ENCODE data around the gene SORCS3. TPM values are rescaled to one million over a fixed set of nuclear protein-coding genes. Genes with fewer than 3 reads are reported as not detected.

The SORCS3 gene
- total RNA-seq, 2 experiments from 2014 or later, result 1.7 to 2.1 TPM

DNA sequence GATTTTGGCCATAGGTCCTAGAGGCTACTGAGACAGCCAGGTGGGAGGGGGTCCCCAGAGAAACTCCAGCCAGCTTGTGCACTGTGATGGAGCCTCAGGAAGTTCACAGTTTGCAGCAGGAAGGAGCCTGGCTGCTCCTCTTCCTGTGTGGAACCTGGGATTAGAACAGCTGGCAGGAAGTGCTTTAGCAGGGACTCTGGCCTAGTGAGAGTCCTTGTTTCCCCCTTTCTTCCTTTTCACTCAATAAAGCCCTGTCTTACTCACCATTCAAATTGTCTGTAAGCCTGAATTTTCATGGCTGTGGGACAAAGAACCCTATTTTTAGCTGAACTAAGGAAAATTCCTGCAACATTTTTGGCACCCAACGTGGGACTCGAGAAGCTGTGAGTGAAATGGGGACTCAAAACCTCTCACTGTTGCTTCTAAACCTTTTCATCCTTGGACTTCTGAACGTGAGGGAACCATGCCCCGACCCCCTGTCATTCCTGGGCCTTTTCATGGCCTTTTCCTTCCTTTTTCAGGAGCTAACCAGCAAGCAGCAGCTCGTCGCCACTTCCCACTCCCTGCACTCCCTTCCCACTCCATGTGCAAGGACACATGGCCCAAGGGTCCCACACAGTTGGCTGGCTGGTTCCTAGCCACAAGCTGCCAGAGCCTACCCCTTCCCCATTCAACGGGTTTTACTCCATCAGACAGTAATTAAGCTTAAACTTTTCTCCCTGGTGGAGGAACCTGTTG is 32.8 kb upstream of the SORCS3 start:
- no peak overlapping the region for H3K4me3 ChIP-seq (ENCODE audit: low read length)
- Mint-ChIP-seq H3K4me3 (no peak overlapping the region), H3K27me3 (peaks cover 4% of the 10 kb centered on the region), H3K27ac (no peak overlapping the region), H3K36me3 (ENCODE audit: low read depth) (no peaks in the 10 kb centered on the region), H3K9me3 (peaks cover 2% of the 10 kb centered on the region), H3K4me1 (ENCODE audit: low read depth) (no peaks in the 10 kb centered on the region)
- no peaks in the 10 kb centered on the region for H3K4me1 ChIP-seq (ENCODE audit: insufficient read depth, low read length)
- intact Hi-C loops (cut with DNase I, micrococcal nuclease), result no loop called here
- H3K27ac ChIP-seq (ENCODE audit: low read depth in 1 of 2, low read length in 2 of 2), result no peak overlapping the region
- ATAC-seq (ENCODE audit: poor library complexity), result no peak
- no peak for DNase-seq
- CTCF ChIA-PET, result no interaction called here
- POLR2A ChIA-PET, result interaction anchor here (0.5 kb wide), 1 partner anchor 41 kb away, joined by 3 read pairs; no protein-coding TSS in a partner anchor
- TF ChIP-seq, protein P1, sequence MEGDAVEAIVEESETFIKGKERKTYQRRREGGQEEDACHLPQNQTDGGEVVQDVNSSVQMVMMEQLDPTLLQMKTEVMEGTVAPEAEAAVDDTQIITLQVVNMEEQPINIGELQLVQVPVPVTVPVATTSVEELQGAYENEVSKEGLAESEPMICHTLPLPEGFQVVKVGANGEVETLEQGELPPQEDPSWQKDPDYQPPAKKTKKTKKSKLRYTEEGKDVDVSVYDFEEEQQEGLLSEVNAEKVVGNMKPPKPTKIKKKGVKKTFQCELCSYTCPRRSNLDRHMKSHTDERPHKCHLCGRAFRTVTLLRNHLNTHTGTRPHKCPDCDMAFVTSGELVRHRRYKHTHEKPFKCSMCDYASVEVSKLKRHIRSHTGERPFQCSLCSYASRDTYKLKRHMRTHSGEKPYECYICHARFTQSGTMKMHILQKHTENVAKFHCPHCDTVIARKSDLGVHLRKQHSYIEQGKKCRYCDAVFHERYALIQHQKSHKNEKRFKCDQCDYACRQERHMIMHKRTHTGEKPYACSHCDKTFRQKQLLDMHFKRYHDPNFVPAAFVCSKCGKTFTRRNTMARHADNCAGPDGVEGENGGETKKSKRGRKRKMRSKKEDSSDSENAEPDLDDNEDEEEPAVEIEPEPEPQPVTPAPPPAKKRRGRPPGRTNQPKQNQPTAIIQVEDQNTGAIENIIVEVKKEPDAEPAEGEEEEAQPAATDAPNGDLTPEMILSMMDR (IDR thresholded peaks at IDR 0.05), result no peak
- no peaks in the 10 kb centered on the region for H3K36me3 ChIP-seq (ENCODE audit: insufficient read depth, low read length)
- peaks cover 8 to 11% of the 10 kb centered on the region in 2 experiments for H3K9me3 ChIP-seq (ENCODE audit: control insufficient read depth in 1 of 2, insufficient read depth in 1 of 2, low read length in 2 of 2)
- H3K27me3 ChIP-seq (ENCODE audit: control insufficient read depth in 1 of 2, insufficient read depth in 2 of 2, low read length in 2 of 2), result peaks cover 0 to 3% of the 10 kb centered on the region in 2 experiments

DNA sequence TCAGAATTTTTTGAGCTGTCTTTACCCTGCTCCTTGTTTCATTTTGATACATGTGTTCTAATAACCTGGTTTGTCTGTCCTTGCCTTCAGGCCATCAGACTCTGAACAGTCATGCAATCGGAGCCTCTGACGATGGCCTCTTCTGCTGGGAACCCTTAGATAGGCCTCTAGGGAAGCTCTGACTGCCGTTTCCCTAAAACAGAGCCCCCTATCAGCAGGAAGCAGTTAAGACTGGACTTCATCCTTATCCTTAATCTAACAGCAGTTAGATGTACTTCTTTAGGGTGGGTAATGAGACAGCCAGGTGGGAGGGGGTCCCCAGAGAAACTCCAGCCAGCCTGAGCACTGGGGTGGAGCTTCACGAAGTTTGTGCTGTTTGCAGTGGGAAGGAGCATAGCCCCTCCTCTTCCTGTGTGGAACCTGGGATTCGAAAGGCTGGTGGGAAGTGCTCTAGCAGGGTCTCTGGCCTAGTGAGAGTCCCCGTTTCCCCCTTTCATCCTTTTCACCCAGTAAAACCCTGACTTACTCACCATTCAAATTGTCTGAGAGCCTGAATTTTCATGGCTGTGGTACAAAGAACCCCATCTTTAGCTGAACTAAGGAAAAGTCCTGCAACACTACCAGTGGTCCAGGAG is 28.4 kb upstream of the SORCS3 start:
- Histone ChIP-seq H3K4me3 (ENCODE audit: low read length) (no peak overlapping the region), H3K27me3 (ENCODE audit: control insufficient read depth in 1 of 2, insufficient read depth in 2 of 2, low read length in 2 of 2) (peaks cover 0 to 8% of the 10 kb centered on the region in 2 experiments), H3K9me3 (ENCODE audit: control insufficient read depth in 1 of 2, insufficient read depth in 1 of 2, low read length in 2 of 2) (peaks cover 8 to 11% of the 10 kb centered on the region in 2 experiments), H3K36me3 (ENCODE audit: insufficient read depth, low read length) (no peaks in the 10 kb centered on the region), H3K4me1 (ENCODE audit: insufficient read depth, low read length) (no peaks in the 10 kb centered on the region), H3K27ac (ENCODE audit: low read depth in 1 of 2, low read length in 2 of 2) (no peak overlapping the region)
- Mint-ChIP-seq H3K9me3 (peaks cover 2% of the 10 kb centered on the region), H3K36me3 (ENCODE audit: low read depth) (no peaks in the 10 kb centered on the region), H3K4me1 (ENCODE audit: low read depth) (no peaks in the 10 kb centered on the region), H3K4me3 (no peak overlapping the region), H3K27me3 (peaks cover 18% of the 10 kb centered on the region), H3K27ac (no peak overlapping the region)
- no peak for ATAC-seq (ENCODE audit: poor library complexity)
- intact Hi-C loops (cut with DNase I, micrococcal nuclease), result no loop called here
- no peak for DNase-seq
- ChIA-PET POLR2A (no interaction called here), CTCF (no interaction called here)
- TF ChIP-seq, protein P1 (IDR thresholded peaks at IDR 0.05), result no peak

DNA sequence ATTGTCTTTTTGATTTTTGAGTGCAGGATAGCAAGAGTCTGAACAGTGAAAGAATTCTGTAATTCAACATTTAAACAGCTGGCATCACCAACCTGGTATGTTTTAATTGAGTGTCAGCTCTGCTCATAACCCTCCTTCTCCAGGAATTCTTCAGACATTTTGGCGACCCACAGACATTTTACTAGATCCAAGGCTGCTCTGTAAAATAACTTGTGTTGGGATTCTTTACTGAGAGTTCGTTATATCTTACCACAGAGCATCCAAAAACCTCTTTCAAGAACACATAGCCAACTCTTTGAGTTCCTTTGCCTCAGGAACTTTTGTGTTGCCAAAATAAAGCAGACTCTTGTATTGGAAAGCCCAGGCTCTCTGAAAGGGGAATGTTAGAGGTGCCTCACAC is 27.7 kb upstream of the SORCS3 start:
- peaks cover 3 to 12% of the 10 kb centered on the region in 2 experiments for H3K27me3 ChIP-seq (ENCODE audit: control insufficient read depth in 1 of 2, insufficient read depth in 2 of 2, low read length in 2 of 2)
- H3K27ac Mint-ChIP-seq, result no peak overlapping the region
- H3K27ac ChIP-seq (ENCODE audit: low read depth in 1 of 2, low read length in 2 of 2), result no peak overlapping the region
- H3K9me3 ChIP-seq (ENCODE audit: control insufficient read depth in 1 of 2, insufficient read depth in 1 of 2, low read length in 2 of 2), result peaks cover 3 to 7% of the 10 kb centered on the region in 2 experiments
- no peaks in the 10 kb centered on the region for H3K4me1 Mint-ChIP-seq (ENCODE audit: low read depth)
- no peaks in the 10 kb centered on the region for H3K36me3 ChIP-seq (ENCODE audit: insufficient read depth, low read length)
- peaks cover 2% of the 10 kb centered on the region for H3K9me3 Mint-ChIP-seq
- CTCF ChIA-PET, result interaction anchor here (0.7 kb wide), 1 partner anchor 22 kb away, joined by 3 read pairs; no protein-coding TSS in a partner anchor
- TF ChIP-seq, protein P1 (IDR thresholded peaks at IDR 0.05), result no peak
- no peaks in the 10 kb centered on the region for H3K4me1 ChIP-seq (ENCODE audit: insufficient read depth, low read length)
- no peaks in the 10 kb centered on the region for H3K36me3 Mint-ChIP-seq (ENCODE audit: low read depth)
- POLR2A ChIA-PET, result no interaction called here
- ATAC-seq (ENCODE audit: poor library complexity) (no peak), DNase-seq (no peak)
- no peak overlapping the region for H3K4me3 ChIP-seq (ENCODE audit: low read length)
- H3K4me3 Mint-ChIP-seq, result no peak overlapping the region
- intact Hi-C loops (cut with DNase I, micrococcal nuclease), result no loop called here
- H3K27me3 Mint-ChIP-seq, result peaks cover 23% of the 10 kb centered on the region
